HG03457 (cell line): ENCODE results near the gene YBX2.

ENCODE experiments used
- ATAC-seq: cut with Tn5 transposase; IDR thresholded peaks from one replicate; pipeline ENCODE4 v1.9.1; 2021; ENCODE audit warnings: moderate number of reproducible peaks; ENCODE audit not compliant: unreplicated experiment

YBX2 gene

DNA sequence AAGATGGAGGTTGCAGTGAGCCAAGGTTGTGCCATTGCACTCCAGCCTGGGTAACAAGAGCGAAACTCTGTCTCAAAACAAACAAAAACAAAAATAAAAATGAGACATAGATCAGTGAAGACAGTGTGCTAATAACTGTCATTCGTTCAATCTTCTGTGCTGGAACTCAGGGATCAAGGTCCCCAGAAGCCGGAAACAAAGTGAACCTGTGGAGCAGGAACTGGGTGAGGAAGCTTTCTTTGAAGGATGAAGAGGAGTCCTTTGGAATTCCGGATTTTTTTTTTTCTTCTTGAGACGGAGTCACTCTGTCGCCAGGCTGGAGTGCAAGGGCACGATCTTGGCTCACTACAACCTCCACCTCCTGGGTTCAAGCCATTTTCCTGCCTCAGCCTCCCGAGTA lies 15.0 kb downstream of the YBX2 start:
- no peak for ATAC-seq

DNA sequence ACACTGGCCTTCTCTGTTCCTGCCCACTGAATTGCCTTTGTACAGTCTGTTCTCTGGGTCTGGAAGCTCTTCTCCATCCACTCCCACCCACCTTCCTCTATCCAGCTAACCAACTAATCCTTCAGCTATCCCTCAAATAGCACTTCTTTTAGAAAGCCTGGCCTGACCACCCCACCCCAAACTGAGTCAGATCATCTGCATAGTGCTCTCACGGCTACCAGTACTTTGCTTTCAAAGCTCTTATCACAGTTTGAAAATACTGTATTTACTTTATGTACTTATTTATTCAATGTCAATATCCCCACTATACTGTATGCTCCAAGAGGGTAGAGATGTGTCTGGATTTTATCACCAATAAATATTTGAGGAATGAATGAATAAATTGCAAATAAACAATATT lies 27.7 kb downstream of the YBX2 start:
- ATAC-seq: no peak

DNA sequence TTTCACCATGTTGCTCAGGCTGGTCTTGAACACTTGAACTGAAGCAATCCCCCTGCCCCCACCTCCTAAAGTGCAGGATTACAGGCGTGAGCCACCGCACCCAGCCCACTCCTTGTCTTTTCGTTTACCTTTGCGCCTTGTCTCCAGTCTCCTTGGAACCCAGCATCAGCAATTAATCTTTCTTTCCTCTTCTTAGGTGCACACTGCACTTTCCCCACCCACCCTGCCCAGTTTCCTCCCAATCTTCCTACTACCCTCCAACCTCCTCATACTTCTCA lies 30.7 kb downstream of the YBX2 start:
- no peak for ATAC-seq

DNA sequence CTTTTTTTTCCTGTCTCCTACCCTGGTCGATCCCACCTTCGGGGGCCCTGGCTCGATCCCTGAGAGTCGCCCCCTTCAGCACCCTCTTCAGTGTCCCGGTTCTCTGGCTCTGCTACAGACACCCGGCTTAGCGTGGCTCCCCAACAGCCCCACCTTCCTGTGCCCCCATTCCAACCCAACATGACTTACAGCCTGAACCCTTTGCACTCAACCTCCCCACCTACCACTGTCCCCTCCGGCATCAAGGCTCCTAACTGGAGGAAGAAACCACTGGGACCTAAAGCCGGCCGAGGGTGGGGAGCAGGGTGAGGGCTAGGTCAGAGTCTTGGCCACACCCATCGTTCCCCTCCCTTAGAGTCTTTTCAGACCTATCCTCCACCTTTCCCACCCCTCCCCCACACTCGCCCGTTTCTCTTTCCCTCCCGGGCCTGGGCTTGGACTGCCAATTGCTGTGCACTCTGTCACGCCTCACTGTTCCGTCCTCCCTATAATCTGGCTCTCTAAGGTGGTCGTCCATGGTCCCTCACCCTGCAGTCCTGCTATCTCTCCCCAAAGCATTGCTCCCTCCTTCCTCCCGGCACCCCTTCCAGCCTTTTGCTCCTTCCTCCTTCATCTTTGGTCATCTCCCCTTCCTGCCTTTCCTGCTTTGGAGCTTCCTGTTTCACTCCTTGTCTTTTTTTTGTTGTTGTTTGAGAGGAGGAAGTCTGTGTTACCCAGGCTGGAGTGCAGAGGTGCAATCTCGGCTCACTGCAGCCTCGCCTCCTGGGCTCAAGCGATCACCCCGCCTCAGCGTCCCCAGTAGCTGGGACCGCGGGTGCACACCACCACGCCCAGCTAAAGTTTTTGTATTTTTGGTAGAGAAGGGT lies 31.3 kb downstream of the YBX2 start:
- no peak for ATAC-seq

DNA sequence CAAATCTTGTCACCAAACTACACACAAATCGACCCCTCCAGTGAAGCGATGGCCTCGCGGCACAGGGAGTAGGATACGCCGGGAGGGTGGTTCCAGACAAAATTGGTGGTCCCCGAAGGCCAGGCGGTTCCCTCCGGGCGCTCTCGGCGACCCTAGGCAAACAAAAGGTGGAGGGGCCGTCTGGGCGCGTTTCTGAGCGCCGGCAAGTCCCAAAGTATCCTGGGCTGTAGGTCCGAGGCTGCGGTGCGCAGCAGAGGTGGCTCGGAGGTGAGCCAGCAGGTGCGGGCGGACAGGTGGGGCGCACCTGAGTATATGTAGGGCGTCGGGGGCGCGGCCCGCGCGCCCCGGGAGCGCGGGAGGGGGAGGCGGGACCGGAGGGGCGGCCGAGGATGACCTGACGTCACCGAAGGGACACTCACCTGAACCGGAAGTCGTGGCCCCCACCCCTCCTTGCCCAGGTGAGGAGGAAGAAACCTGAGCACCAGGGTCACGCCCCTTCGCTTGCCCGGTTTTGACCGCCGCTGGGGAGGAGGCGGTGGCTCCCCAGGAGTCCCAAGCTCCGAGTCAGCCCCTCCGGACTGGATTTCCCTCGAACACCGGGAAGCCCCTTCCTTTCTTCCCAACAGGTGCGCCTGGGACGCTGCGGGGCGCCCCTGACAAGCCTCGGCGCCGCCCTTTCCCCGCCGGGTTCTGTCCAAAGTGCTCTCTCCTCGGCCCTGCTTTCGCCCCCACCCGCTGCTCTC lies 32.1 kb downstream of the YBX2 start, which contains the start of gene CLDN7:
TSS of gene CLDN7 (minus strand) at position 287 of the 743 bp plus-strand sequence. CDS start 435 bp downstream, outside the sequence.
- ATAC-seq: no peak

DNA sequence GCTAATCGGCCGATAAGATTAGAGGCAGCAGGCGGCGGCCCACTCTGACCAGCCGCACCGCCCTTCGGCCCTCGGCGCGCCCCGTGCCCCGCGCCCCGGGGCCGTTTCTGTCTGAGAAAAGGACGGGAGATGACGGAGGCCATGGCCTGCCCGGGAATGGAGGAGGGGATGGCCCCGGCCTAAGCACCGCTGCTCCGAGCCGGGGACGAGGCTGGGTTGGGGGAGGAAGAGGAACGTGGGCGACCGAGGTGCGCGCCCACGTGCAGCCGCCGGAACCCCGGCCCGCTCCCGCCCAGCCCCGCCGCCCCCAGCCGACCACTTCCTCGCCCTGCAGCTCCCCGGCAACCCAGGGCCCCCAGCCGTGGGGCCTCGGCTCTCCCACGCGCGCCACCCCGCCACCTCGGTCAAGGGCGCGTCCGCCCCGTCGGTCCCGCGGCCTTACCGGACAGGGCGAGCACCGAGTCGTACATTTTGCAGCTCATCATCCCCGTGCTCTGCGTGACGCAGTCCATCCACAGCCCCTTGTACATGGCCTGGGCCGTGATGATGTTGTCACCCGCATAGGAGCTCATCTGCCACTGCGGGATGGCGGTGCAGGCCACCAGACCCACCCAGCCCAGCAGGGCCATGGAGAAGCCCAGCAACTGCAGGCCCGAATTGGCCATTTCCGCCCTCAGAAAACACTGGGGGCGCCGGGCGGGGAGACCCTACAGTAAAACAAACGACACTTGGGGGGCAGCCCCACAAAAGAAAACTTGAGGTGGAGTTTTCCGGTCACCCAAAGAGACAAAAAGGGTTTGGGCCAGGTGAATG lies 32.9 kb downstream of the YBX2 start:
- no peak for ATAC-seq

DNA sequence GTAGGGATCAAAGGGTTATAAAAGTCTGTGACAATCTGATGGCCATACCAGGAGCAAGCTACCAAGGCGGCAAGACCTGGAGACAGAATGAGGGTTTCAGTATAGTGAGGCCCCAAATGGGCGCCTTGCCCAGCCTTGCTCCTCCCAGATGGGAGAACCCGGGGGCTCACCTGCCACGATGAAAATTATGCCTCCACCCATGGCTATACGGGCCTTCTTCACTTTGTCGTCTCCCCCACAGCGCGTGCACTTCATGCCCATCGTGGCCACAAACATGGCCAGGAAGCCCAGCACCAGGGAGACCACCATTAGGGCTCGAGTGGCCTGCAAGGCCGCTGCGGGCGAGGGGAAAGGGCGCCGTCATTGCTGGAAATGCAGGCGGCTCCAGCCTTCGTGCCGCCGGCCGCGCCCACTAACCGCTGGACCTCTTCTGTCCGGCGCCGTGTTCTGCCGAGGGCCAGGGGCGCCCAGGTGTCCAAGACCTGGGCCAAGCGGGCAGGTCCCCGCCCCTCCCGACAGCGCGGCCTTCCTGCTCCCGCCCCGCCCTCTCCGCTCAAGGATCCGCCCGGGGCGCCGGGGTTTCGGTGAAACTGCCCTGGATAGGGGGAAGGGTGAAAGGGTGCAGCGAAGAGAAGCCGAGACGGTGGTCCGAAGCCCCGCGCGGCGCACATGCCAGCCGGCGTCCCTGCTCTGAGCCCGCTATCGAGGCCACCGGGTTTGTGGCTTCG lies 33.6 kb downstream of the YBX2 start:
- ATAC-seq: no peak

DNA sequence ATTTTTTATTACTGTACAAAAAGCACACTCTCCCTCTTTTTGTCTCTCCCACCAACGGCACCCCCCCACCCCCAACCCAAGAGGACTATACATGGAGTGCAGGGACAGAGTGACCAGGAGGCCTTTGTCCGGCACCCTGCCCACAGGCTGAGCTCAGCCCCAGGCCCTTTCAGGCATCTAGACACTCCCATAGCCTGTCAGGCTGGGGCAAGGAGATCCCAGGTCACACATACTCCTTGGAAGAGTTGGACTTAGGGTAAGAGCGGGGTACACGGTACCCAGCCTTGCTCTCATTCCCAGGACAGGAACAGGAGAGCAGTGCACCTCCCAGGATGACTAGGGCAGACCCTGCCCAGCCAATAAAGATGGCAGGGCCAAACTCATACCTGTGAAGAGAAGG lies 34.3 kb downstream of the YBX2 start:
- ATAC-seq: no peak

DNA sequence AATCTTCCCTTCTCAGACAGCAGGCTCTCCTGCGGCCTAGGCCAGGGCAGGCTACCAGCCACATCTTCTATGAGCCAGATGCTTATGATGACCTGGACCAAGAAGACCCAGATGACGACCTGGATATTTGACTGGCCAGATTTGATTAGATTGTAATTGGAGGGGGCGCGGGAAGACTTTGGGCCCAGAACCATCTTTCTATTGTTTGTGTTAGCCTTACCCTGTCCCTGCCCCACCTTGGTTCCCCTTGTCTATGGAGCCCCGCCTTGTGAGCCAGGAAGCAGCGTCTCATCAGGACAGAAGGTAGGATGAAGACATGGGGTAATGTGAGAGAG lies 34.9 kb downstream of the YBX2 start:
- no peak for ATAC-seq

DNA sequence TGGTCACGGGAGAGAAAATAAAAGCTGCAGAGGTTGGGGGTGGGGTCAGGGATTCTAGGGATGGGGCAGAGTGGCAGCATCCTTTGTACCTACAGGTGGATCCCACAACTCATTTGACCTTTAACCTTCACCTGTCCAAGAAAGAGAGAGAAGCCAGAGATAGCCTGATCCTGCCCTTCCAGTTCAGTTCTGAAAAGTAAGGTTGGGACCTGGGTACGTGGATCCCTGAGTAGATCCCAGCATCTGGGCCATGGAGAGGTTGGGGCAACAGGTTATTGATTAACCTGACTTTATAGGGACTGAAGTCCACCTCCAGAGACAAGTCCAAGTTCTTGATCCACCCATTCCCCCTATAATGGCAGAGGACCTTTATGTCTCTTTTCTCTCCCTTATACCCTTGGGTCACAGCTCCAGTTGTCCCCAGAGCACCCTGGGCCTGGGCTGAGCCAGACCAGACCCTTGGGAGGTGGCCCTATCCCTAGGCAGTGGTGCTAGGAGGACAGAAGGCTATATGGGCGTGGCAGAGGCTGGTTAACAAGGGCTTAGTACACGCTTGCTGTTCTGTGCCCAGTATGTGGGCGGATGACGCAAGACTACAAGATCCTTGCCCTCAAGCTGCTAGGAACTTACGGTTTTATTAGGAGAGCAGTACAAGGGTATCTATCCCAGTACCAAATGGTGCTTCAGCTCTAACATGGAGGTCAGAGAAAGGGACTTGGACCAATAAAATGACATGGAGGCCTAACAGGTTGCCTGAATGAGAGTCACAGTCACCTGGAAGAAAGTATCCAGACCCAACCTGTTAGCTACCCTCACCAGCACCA lies 35.5 kb downstream of the YBX2 start:
- no peak for ATAC-seq

DNA sequence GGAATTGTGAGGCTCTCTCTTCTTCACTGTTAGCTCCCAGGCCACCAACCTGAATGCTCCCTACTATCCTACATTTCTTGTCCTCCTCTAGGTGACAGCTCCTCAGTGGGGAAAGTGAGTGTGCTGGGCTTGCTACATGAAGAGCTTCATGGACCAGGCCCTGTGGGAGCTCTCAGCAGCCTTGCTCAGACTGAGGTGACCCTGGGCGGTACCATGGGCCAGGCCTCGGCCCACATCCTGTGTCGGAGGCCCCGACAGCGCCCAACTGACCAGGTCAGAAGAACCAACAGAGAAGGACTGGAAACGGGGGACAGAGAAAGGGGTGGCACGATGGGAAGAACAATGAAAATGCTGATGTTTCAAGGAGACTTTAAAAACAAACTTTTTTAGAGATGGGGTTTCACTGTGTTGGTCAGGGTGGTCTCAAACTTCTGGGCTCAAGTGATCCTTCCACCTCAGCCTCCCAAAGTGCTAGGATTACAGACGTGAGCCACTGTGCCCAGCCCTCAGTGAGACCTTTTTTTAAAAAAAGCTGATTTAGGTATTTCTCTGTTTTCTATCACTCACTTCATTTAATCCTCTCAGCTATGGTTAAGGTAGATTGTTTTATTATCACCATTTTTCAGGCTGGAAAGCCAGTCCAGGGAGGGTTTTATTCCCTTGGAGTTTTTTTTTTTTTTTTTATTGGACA lies 37.5 kb downstream of the YBX2 start:
- no peak for ATAC-seq

DNA sequence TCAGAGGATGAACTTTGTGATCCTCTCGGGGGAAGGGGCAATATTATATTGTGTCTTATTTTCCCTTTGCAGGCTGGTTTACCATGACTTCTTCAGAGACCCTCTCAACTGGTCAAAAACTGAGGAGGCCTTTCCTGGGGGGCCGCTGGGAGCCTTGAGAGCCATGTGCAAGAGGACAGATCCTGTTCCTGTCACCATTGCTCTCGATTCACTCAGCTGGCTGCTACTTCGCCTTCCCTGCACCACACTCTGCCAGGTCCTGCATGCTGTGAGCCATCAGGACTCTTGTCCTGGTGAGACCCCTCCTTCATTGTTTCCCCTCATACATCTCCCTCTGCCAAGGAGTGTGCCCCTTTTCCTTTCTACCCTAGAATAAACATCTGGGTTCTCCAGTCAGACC lies 39.9 kb downstream of the YBX2 start:
- ATAC-seq: no peak

DNA sequence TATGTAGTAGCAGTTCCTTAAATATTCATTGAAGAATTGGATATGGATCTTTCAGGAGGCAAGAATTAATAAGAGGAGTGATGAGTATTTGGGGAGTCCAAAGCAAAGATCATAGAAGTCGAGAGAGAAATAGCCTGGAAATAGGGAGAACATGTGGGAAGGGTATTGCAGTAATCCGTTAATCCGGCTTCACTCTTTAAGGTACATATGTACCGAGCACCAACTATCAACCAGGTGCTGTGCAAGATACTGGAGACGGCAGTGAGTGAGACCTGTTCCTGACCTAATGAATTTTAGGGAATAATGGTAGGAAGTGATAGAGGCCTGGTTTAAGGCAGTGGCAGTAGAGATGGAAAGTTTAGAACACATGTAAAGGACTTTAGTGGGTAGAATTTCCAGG lies 41.4 kb downstream of the YBX2 start:
- ATAC-seq: no peak

DNA sequence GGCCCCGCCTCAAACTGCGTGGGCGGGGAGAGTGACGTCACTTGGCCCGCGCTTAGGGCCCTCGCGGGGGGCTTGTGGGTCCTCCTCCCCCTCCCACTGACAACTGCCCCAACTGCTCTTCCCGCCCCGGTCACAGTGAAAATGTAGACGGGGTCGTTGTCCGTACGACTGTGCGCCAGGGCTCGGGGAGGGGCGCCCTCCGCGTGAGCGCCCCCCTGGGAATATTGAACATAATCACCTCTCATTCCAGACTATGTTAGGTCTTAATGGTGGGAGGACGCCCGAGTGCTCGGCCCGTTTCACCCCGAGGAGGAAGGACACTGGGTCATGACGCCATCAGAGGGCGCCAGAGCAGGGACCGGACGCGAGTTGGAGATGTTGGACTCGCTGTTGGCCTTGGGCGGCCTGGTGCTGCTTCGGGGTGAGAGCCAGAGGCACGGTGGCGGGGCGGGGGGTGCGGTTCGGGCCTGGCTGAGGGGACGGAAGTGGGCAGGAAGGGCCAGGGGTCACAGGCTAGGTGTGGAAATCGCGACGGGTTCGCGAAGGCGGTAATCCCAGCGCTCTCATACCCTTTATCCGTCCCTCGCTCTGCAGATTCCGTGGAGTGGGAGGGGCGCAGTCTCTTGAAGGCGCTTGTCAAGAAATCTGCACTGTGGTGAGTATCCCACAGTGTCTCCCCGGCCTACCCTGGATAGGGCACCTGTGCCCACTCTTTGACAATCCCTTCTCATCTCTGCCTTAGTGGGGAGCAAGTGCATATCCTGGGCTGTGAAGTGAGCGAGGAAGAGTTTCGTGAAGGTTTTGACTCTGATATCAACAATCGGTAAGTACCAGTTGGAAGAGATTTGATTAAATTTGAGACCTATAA lies 42.0 kb downstream of the YBX2 start, which contains the start of gene ELP5:
TSS of gene ELP5 (plus strand) at position 40 of the 868 bp plus-strand sequence. CDS start at position 376, 336 bp downstream.
- ATAC-seq: peak; percentile 41

DNA sequence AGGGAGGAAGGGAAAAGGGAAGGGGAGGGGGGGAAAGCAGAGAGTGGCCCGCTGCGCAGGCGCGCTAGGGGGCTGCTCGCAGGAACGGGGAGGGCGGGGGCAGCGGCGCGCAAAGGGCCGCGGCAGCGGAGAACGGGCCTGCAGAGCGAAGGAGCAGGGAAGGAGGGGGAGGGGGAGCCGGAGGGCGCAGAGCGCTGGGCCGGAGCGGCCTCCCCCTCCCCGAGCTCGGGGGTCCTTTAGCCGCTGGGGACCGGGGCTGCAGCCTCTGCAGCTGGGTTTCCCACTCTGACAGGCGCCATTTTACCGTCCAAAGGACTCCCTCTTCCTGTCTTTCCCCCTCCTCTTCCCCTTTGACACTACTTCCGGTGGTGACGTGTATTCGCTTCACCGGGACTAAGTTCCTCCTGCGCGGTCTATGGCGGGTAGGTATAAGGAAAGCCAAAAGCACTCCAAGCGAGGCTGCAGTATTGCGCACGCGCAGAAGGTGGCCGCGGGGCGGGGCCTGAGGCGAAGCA lies 42.7 kb downstream of the YBX2 start, which contains the start of gene CTDNEP1:
TSS of gene CTDNEP1 (minus strand) at position 74 of the 515 bp plus-strand sequence. CDS start 438 bp downstream, outside the sequence.
- ATAC-seq: peak; percentile 54

DNA sequence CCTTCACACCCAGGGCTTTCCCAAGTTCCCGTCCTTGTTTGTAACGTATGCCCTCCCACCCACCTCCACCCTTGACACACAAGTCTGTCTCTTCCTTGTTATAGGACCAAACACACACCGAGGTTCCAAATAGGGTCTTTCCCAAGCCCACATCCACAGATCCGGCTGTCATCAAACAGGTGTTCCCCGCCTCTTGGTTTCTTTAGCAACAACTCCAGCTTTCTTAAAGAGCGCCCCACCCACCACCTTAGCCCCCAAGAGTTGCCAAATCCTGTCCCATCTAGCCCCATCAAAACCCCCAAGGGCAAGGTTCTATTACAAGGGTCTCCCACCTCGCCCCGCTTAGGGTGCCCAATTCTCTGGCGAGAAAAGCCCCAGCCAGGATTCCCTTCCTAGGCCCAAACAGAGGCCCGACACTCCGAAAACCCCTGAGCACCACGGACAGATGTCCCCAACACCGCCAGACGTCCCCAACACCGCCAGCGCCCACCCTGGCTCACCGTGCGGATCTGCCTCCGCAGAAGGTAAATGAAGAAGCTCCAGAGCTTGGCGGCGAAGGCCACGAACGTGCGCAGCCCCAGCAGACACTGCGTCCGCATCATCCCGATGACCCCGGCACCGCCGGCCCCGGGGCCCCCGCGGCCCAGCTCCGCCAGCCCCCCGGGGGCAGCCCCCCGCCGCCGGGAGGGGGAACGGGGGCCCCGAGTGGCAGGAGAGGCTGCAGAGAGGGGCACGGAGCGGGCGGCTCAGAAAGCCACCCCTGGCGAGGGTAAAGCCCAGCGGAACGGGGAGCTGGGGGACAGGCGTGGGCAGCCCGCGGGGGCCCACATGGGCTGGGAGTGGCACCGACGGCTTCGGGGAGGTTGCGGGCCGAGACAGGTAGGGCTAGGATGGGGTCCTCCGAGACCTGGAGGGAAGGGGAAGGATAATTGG lies 43.5 kb downstream of the YBX2 start:
- no peak for ATAC-seq

DNA sequence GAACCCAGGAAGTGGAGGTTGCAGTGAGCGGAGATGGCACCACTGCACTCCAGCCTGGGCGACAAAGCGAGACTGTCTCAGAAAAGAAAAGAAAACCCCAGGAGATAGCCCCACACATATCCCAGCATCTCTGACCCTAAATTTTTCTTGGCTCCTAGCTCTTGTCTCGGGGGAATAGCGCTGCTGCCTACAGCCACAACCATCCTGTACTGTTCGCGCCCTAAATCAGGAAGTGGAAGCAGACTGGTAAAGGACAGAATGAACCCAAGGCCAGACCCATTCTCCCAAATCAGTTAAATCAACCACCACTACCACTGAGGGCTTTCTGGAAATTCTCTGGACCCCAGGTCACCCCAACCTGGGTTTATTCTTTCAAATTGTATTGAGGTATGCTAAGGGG lies 44.6 kb downstream of the YBX2 start:
- no peak for ATAC-seq
